Measurements from ENCODE around the gene C14orf180.

C14orf180 gene

GRCh38 chr14:104604458-104605449 is 25.2 kb downstream of the C14orf180 start, which contains the start of gene TMEM179:
TMEM179 (minus strand) TSS chr14:104604772; CDS start chr14:104604741, 31 bp downstream.
- peak; percentile 10 to 14 for DNase-seq (ENCODE audit: low read depth in 2 of 2)
- no peak within 1 kb of the TSS for H3K4me3 ChIP-seq (replicated peaks in 1 of 2; ENCODE audit: low read depth in 2 of 2, low read length in 2 of 2)
- TF ChIP-seq, protein P1, sequence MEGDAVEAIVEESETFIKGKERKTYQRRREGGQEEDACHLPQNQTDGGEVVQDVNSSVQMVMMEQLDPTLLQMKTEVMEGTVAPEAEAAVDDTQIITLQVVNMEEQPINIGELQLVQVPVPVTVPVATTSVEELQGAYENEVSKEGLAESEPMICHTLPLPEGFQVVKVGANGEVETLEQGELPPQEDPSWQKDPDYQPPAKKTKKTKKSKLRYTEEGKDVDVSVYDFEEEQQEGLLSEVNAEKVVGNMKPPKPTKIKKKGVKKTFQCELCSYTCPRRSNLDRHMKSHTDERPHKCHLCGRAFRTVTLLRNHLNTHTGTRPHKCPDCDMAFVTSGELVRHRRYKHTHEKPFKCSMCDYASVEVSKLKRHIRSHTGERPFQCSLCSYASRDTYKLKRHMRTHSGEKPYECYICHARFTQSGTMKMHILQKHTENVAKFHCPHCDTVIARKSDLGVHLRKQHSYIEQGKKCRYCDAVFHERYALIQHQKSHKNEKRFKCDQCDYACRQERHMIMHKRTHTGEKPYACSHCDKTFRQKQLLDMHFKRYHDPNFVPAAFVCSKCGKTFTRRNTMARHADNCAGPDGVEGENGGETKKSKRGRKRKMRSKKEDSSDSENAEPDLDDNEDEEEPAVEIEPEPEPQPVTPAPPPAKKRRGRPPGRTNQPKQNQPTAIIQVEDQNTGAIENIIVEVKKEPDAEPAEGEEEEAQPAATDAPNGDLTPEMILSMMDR (IDR thresholded peaks at IDR 0.05; ENCODE audit: low read depth, low read length) = no peak

DNA sequence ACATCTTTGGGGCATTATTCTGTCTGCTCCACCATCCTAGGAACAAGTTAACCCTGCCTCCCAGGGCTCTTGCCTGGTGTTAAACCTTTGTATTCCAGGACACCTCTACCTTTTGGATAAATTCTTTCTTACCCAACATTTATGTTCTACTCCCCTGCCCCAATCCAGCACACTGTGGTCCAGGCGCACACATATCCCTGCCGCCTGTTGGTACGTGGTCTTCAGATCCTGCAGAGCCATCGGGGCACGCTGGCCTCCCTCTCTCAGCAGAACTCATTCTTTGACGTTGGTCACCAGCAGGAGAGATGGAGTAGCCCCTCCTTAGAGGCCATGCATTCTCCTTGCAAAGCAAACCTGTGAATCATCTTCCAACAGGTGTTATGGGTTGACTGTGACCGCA is 30.1 kb downstream of the C14orf180 start:
- no peak for DNase-seq (ENCODE audit: low read depth in 2 of 2)
- TF ChIP-seq, protein P1 (IDR thresholded peaks at IDR 0.05; ENCODE audit: low read depth, low read length) = no peak
- H3K4me3 ChIP-seq (replicated peaks in 1 of 2; ENCODE audit: low read depth in 2 of 2, low read length in 2 of 2) = no peak overlapping the region

DNA sequence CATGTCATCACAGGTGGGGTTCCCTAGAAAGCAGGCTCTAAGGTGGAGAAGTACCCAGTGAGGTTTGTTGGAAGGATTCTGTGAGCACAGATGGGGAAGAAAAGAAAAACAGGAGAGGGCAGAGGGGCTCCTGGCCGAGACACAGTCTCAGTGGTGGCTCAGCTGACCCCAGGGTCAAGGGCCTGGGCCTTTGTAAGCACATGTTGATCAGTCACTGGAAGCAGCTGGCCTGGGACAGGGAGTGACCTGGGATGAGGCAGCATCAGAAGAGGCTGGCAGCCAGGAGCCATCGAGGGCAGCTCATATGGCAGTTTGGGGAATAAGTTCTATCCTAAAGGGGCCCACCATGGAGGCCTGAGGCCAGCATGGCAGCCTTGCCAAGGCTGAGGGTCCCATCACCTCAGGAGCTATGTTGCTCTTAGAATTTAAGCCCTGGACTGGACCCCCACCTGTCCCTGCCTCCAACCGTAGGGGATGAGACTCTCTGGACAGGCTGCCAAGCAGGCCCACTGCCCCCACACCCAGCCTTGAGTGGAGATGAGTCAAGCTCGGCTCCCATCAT is 31.3 kb downstream of the C14orf180 start:
- TF ChIP-seq, protein P1 (IDR thresholded peaks at IDR 0.05; ENCODE audit: low read depth, low read length) = no peak
- DNase-seq (ENCODE audit: low read depth in 2 of 2) = no peak
- H3K4me3 ChIP-seq (replicated peaks in 1 of 2; ENCODE audit: low read depth in 2 of 2, low read length in 2 of 2) = no peak overlapping the region

DNA sequence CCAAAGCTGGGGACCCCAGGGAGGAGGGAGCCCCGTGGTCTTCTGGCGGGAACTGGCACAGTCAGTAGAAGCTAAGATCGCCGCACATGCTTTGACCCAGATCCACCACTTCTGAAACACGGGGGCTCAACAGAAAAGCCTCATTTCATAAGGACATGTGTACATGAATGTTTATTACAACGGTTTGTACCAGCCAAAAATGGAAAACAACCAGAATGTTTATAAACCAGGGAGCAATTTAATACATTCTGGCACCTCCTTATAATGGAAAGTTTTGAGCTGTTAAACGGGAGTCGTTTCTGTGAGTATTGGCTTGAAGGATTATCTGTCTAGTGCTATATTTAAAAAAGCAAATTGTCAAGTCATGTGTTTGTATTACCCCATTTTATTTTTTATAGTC is 32.3 kb downstream of the C14orf180 start:
- no peak overlapping the region for H3K4me3 ChIP-seq (replicated peaks in 1 of 2; ENCODE audit: low read depth in 2 of 2, low read length in 2 of 2)
- no peak for DNase-seq (ENCODE audit: low read depth in 2 of 2)
- TF ChIP-seq, protein P1 (IDR thresholded peaks at IDR 0.05; ENCODE audit: low read depth, low read length) = no peak

GRCh38 chr14:104614126-104614812 is 34.7 kb downstream of the C14orf180 start:
- no peak overlapping the region for H3K4me3 ChIP-seq (replicated peaks in 1 of 2; ENCODE audit: low read depth in 2 of 2, low read length in 2 of 2)
- TF ChIP-seq, protein P1 (IDR thresholded peaks at IDR 0.05; ENCODE audit: low read depth, low read length) = no peak
- no peak for DNase-seq (ENCODE audit: low read depth in 2 of 2)

DNA sequence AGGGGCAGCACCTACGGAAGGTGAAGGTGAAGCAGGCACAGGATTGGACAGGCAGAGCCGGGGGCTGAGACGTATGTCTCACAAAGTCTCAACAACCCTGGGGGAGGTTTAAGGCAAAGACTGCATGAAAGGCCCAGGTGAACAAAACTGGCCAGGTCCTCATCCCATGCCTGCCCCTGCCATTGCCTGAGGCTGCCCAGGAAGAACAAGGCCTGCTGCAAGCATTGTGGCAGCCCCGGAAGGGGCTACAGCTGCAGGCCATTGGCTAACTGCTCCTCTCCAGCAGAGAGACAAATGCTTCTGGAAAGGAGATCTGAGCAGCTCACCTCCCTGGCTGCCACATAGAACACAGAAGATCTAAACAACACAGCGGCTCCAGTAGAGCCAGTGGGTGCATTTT is 45.4 kb downstream of the C14orf180 start:
- no peak for DNase-seq (ENCODE audit: low read depth in 2 of 2)
- no peak overlapping the region for H3K4me3 ChIP-seq (replicated peaks in 1 of 2; ENCODE audit: low read depth in 2 of 2, low read length in 2 of 2)
- TF ChIP-seq, protein P1 (IDR thresholded peaks at IDR 0.05; ENCODE audit: low read depth, low read length) = no peak

Data from cardiac fibroblast (primary cell).